NCI-H69 (cell line): ENCODE data around the gene ZNF213.

ENCODE experiments used
- DNase-seq: peaks from one replicate; lab custom pipeline; 2025; lab: John Stamatoyannopoulos, UW

The ZNF213 gene, protein sequence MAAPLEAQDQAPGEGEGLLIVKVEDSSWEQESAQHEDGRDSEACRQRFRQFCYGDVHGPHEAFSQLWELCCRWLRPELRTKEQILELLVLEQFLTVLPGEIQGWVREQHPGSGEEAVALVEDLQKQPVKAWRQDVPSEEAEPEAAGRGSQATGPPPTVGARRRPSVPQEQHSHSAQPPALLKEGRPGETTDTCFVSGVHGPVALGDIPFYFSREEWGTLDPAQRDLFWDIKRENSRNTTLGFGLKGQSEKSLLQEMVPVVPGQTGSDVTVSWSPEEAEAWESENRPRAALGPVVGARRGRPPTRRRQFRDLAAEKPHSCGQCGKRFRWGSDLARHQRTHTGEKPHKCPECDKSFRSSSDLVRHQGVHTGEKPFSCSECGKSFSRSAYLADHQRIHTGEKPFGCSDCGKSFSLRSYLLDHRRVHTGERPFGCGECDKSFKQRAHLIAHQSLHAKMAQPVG

DNA sequence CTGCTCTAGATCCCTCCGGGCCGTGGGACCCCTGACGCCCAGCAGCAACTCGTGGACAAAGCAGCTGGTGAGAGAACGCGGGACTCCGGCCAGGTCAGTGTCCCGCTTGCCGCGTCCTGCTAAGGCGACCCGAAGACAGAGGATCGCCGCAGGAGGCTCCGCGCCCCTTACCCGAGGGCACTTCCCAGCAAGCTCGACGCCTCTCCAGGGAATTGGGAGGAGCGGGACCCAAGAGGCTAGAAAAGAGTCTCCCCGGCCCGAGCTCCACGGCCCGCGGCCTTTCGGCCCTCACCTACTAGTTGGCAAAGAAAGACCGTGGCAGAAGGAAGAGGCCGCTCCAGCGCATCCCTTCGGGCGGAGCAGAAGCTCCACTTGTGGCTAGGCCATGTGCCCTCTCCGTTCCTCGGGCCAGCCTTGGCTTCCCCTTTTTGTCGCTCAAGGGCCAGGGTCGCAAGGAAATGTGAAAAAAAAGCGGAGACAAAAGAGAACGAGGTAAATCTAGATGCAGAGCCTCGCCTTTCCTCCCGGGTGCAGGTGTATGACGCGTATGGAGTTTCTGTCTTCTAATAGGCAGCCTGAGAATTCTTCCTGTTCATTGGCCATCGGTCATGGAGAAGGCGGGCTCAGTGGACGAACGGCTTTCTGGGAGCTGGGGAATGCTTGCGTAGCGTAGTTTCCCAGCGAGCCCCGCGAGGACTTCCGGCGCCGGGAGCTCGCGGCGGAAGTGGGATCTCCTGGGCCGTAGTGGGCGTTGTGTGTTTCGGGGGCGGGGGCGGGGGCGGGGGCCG, at the start of gene ZNF213:
ZNF213 (plus strand) TSS at position 692 of the 788 bp plus-strand sequence. CDS start 2,252 bp downstream, outside the sequence.
- peak; percentile 99 for DNase-seq

DNA sequence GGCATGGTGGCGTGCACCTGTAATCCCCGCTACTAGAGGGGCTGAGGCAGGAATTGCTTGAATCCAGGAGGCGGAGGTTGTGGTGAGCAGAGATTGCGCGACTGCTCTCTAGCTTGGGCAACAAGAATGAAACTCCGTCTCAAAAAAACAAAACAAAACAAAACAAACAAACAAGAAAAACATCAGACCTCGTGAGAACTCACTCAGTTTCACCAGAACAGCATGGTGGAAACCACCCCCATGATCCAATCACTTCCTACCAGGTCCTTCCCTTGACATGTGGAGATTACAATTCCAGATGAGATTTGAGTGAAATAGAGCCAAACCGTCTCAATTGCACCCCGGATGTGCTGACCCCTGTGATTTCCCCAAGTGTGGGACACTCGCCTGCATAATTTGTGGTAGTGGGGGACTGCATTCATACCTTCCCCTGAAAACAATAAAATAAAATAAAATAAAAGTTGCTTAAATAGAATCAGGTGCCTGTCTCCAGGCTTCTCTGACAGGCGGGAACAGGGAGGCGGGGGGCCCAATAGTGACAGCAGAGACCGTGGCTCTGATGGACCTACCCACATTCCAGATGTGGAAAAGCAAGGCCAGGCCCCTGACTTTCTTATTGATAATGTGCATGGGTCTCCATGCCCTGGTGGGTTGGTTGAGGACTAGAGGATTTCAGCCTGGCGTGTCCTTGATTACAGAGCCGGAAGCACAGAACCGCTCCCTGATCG, 48.8 kb upstream of the ZNF213 start:
- DNase-seq, result no peak

DNA sequence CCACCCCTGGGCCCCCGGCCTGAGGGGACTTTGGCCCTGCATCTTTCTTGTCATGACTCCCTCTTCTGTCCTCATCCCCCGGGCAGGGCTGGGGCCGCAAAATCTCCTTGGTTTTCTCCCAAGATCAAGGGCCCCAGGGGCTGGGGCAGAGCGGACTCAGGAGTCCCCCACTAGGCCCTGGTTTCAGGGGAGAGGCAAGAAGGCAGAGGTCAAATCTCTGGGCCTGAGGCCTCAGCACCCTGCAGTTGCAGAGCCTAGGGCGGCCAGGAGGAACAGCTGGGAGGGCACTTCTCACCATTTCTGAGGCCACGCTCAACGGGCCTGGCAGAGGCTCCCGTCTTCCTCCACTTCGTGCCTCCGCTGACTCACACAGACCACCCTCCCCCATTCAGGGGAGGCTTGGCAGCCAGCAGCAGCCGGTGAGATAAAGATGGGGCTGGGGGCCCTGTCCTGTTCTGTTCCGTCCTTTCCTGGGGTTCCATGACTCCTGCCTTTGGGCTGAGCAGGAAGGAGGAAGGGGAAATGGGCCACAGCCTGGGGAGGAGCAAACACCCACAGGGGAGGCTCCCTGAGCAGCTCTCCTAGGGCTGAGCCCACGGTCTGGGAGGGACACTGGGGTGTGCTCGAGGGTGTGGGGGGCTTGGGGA, 48.1 kb upstream of the ZNF213 start:
- no peak for DNase-seq

DNA sequence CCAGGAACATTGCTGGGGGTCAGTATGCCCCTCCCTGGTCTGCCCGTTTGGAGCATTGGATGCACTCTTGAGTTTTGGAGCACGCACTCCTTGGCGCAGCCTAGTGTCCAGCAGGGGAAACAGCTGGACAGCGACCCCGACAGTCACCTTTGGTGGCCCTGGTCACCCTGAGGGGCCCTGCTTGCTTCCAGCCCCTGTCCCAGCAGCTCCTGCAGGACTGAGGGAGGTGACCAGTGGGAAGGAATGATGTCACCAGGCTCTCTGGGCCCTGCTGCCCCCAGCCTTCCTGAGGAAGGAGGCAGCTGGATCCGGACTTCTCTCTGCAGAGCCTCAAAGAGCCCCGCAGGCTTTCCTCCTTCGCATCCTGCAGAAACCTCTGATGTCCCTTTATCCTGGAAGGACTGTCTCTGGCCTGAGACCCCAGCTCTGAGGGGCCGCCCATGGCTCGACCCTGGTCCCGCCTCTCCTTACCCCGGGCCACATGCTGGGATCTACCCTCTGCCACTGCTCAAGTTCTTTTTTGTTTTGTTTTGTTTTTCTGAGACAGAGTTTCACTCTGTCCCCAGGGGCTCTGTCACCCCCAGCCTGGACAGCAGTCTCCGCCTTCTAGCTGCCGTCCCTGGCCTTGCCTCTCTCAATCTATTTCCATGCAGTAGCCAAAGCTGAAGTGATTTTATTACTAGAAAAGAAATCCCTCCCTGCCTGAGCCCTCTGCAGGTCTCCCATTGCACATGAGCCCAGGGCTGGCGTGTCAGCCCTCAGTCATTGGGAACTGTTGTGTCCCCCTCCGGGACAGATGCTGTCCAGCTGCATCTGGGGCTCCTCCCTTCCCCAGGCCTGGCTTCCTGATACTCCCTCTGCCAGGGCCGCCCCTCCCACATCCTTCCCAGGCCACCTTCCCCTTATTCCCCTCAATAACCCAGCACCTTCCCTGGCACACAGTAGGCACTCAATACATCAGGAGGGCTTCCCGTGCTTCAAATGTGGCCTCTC, 47.3 kb upstream of the ZNF213 start:
- no peak for DNase-seq

DNA sequence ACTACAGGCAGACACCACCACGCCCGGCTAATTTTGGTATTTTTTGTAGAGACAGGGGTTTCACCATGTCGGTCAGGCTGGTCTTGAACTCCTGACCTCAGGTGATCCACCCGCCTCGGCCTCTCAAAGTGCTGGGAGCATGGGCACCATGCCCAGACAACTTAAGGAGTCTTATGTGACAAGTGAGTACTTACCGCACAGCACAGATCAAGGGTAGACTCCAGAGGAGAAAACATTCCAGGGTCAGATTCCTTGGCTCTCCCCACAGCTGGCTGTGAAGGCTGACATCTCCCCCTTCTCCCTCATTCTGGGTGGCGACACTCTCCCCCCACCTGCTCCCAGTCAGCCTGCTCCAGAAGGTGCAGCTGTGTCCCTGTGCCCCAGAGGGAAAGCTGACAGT, 46.4 kb upstream of the ZNF213 start:
- DNase-seq, result no peak

DNA sequence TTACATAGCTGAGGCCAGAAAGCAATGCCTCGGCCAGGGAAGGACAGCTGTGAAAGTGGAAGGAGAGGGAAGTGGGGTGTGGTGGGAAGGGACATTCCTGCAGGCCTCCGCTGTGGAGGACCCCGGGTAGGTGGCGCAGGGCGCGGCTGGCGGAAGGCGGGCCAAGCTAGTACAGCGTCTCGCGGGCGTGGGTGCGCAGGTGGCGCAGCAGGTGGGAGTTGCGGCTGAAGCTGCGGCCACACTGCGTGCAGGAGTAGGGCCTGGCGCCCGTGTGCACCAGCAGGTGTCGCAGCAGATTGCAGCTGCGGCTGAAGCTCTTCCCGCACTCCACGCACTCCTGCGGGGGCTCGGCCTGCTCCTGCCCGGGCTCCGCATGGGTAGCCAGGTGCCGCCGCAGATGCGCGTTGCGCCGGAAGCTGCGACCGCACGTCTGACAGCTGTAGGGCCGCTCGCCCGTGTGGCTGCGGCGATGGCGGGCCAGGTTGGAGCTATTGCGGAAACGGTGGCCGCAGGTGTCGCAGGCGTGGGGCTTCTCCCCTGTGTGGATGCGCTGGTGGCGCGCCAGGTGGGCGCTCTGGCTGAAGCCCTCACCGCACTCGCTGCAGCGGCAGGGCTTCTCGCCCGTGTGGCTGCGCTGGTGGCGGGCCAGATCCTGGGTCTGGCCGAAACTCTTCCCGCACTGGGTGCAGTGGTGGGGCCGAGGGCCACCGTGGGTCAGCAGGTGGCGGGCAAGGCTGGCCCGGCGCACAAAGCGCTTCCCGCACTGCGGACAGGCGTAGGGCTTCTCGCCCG, 45.7 kb upstream of the ZNF213 start:
- DNase-seq, result no peak

DNA sequence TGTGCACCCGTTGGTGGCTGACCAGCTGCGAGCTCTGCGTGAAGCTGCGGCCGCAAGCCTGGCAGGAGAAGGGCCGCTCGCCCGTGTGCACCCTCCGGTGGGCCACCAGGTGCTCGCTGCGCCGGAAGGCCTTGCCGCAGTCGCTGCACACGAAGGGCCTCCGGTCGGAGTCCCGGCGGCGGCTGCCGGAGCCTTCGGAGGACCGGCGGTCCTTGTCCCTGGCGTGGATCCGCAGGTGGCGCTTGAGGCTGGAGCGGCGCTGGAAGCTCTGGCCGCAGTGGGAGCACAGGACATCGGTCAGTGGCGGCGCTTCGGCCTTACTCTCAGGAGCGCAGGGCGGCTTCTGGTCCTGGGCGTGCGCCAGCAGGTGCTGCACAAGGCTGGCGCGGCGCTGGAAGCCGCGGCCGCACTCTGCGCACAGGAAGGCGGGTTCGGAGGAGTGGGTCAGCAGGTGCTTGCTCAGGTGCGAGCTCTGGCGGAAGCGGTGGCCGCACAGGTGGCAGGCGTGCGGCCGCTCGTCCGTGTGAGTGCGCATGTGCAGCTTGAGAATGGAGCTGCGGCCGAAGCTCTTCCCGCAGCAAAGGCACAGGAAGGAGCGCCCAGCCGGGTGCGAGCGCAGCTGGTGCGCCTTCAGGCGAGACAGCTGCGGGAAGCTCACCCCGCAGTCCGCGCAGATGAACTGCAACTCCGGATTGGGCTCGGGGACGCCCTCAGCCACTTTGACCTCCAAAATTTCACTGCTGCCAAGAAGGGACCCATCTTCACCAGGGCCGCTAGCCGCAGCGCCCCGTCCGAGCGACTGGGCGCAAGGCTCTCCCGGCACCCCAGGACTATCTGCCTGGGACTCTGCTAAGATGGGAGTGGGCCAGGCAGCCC, 44.9 kb upstream of the ZNF213 start:
- peak; percentile 88 for DNase-seq

DNA sequence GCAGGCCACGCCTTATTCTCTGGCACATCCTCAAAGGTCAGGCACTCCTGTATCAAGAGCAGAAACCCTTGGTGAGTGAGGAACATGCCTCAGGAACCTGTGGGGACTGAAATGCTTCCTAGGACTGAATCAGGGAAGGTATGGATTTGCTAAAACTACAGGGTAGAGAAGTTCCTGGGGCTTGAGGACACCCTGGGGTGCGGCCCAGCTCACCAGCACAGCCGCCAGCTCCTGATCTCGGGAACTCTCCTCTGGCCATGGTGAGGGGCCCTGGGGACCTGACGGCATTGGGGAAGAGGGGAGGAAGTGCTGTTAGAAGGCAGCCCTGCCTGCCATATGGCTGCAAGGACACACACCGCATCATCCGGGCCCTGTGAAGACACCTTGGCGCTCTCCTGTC, 43.3 kb upstream of the ZNF213 start:
- no peak for DNase-seq

DNA sequence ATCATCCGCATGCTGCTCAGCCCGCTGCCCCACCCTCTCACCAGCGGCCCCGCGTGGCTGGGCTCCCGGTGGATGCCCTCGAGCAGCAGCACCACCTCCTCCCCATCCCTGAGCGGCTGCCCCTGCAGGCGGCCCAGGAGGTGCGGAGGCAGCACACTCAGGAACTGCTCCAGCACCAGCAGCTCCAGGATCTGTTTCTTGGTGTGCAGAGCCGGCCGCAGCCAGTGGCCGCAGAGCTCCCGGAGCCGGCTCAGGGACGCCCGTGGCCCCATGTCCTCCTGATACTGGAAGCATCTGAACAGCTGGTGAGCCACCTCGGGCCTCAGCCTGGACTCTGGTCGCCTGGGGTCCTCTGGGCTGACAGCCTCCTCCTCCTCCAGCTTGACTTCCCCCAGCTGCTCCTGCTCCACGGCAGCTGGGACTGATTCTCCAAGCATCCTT, 42.3 kb upstream of the ZNF213 start:
- DNase-seq, result no peak

DNA sequence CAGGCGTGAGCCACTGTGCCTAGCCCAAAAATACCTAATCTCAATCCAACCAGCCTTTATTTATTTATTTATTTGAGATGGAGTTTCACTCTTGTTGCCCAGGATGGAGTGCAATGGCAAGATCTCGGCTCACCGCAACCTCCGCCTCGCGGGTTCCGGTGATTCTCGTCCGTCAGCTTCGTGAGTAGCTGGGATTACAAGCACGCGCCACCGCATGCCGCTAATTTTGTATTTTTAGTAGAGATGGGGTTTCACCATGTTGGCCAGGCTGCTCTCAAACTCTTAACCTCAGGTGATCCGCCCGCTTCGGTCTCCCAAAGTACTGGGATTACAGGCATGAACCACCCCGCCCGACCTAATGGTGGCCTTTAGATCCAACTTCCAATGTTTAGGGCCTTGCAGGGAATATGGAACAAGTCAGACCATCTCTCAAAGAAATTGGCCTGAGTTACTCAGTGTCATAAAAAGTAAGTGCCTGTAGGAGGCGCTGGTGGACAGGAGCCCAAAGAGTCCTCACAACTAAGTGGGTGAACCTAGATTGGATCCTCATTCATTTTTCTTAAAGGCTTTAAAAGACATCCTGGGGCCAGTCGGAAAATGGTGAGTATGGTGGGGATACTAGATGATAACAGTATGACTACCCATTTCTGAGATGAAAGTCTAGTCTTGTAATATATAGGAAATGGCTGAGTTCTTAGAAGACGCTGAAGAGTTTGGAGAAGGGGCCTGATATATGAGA, 40.4 kb upstream of the ZNF213 start:
- DNase-seq, result peak; percentile 72

DNA sequence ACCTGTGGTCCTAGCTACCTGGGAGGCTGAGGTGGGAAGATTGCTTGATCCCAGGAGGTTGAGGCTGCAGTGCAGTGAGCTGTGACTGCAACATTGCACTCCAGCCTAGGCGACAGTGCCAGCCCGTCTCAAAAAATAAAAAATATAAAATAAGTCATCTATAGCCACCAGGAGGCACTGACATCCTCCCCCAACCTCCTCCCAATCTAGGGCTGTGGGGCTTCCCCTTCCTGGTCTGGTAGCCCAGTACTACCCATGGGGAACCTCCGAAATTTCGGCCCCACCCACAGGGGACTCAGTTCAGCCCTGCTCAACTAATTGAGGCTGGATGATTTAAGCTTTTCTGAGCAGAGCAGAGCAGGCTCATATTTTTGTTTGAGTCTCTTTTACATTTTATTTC, 39.0 kb upstream of the ZNF213 start:
- DNase-seq, result peak; percentile 39

DNA sequence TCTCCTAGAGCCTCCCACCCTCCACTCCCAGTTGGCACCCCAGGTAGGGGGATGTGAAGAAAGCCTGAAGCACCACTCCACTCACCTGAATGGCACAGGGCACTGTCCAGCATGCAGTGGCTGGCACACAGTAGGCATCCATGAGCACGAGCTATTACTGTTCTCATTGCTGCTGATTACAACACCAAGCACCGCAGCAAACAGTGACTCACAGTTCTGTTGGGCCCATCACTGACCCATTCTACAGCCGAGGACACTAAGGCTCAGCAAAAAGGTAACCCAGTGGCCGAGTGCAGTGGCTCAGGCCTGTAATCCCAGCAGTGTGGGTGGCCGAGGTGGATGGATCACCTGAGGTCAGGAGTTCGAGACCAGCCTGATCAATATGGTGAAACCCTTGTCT, 38.5 kb upstream of the ZNF213 start:
- no peak for DNase-seq

DNA sequence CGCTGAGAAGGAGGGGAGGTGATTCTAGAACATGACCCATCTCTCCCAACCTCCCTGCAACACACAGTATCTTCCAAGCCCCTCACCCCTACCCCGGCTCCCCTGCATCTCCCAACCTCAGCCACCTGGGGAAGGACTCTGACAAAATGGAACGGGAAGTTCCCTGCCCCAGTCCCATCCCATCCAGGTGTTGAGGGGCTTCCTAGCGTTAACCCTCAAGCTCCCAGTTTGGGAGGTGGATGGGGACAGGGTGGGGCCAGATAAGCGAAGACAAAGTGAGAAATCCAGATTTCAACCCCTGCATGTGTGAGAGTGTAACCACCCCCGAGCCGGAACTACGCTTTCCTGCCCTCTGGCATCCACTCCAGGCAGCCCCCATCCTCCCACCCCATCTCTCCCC, 37.6 kb upstream of the ZNF213 start:
- DNase-seq, result no peak

DNA sequence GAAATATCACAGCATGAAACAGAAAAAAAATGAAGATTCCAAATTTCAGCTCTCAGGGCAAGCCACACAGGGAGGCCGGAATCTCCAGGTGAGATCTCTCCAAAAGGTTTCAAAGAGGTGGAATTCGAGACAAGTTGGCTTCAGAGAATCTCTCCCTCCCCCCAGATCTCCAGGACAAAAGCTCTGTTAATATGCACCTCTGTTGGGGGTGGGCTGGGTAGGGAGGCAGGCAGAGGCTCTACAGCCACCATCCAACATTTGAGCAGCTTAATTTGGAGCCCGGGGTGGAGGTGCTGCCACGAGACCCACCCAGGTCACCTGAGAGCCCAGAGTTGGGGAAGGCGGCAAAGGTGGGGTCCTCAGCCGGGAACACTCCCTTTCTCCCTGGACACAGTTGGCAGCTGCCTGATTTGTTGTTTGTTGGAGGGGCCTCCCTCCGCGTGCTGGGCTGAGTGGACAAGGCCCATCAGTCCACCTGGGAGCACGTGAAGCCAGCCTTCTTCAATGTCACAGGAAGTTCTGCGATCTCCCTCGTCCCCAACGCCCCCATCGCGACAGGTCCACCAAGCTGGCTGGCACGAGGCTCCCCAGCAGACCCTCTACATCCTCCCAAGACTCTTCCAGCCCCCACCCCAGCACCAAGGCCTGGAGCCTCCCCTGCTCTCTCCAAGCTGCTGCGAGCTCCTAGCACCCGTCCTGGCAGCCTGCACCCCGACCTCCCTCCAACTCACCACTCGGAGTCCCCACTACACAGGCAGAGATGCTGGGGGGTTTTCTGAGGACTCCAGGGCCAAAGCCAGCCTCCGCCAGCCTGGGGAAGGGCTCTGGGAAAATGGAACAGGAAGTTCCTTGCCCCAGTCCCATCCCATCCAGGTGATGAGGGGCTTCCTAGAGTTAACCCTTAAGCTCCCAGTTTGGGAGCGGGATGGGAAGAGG, 36.1 kb upstream of the ZNF213 start, which contains the start of gene ZSCAN10:
ZSCAN10 (minus strand) TSS at position 836 of the 936 bp plus-strand sequence. CDS start 6,357 bp downstream, outside the sequence.
- no peak for DNase-seq

DNA sequence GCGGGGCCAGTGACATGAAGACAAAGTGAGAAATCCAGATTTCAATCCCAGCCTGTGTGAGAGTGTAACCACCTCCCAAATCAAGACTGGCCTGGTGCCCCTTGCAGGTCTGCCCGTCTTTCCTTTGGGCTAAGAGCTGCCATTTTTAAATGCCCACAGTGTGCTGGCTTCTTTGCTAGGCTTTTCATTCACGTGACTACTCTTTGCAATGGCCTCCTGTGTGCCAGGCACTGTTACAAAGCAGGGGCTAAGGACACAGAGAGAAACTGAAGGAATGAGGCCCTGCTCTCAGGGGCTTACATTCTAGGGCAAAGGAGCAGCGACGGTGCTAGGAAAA, 35.5 kb upstream of the ZNF213 start:
- DNase-seq, result no peak

DNA sequence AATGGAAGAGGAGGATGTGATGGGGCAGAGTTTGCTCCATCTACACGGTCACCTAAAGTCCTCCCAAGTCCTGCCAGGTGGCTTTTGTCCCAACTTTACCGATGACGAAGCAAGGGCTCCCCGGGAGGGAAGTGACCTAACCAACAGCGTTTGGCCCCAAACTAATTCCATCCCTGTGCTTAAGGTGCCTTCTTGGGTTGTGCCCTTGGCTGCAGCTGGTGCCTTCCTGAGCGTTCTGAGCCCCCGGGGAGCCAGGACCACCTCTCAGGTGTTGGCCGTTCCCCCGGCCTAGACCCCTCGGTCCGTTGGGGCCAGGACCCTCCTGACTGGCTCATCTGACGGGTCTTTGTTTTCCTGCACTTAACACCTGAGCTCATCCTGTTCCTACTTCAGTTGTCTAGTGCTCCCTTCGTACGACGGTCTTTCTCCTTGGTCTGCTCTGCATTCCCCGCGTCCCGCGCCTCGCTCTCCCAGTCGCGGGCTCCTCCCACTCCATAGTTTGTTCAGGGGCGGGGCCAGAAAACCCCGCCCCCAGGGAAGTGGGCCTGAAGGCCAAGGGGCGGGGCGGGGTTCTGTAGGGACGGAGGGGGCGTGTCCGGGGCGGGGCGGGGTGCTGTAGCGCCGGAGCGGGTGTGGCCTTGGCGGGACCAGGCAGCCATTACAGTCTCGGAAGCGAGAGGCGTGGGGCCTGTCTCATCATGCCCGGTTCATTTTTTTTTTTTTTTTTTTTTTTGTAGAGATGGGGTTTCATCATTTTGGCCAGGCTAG, 34.9 kb upstream of the ZNF213 start:
- peak; percentile 98 for DNase-seq
